GM10266 (cell line): ENCODE results near the gene PRSS2.

Experiments used
- DNase-seq: peaks from one replicate; pipeline ENCODE4 v3.0.0; 2012; ENCODE audit errors: extremely low spot score
- CTCF ChIP-seq: IDR thresholded peaks from 2 replicates; pipeline ENCODE4 v1.5.1; 2012; ENCODE audit warnings: mild to moderate bottlenecking, low read depth; ENCODE audit not compliant: control insufficient read depth, insufficient read depth; ENCODE audit errors: missing control alignments

Gene PRSS2

DNA sequence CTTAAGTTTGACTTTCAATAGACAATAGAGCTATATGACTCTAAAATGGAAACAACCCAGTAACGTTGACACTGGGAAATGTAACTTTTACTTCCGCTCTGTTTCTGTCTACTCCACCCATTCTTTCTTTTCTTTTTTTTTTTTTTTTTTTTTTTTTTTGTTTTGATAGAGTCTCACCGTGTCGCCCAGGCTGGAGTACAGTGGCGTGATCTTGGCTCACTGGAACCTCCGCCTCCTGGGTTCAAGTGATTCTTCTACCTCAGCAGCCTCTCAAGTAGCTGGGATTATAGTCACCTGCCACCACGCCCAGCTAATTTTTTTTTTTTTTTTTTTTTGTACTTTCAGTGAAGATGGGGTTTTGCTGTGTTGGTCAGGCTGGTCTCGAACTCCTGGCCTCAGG is 13.9 kb downstream of the PRSS2 start:
- TF ChIP-seq CTCF: no peak

GRCh38 chr7:142785841-142786250 is 15.1 kb downstream of the PRSS2 start:
- TF ChIP-seq CTCF: no peak
- no peak for DNase-seq

More for the DNA sequence above, 13.9 kb downstream of the PRSS2 start:
- DNase-seq: no peak

DNA sequence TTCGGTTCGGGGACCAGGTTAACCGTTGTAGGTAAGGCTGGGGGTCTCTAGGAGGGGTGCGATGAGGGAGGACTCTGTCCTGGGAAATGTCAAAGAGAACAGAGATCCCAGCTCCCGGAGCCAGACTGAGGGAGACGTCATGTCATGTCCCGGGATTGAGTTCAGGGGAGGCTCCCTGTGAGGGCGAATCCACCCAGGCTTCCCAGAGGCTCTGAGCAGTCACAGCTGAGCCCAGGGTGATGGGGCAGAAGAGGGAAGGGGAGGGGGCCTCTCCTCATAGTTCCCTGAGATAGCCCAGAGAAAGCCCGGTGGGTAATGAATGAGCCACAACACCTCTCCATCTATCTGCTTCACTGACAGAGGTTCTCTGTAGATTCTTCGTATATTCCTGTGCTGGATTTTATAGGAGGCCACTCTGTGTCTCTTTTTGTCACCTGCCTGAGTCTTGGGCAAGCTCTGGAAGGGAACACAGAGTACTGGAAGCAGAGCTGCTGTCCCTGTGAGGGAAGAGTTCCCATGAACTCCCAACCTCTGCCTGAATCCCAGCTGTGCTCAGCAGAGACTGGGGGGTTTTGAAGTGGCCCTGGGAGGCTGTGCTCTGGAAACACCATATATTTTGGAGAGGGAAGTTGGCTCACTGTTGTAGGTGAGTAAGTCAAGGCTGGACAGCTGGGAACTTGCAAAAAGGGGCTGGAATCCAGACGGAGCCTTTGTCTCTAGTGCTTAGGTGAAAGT is 16.4 kb downstream of the PRSS2 start:
- no peak for DNase-seq

GRCh38 chr7:142787783-142788182 is 17.0 kb downstream of the PRSS2 start:
- TF ChIP-seq CTCF: no peak
- DNase-seq: no peak

More for the DNA sequence above, 16.4 kb downstream of the PRSS2 start:
- no peak for TF ChIP-seq CTCF

- no peak for DNase-seq
- no peak for TF ChIP-seq CTCF
Observed at GRCh38 chr7:142788303-142789289, 17.8 kb downstream of the PRSS2 start.

- no peak for DNase-seq
- TF ChIP-seq CTCF: no peak
Observed at GRCh38 chr7:142789441-142789840, 18.7 kb downstream of the PRSS2 start.

DNA sequence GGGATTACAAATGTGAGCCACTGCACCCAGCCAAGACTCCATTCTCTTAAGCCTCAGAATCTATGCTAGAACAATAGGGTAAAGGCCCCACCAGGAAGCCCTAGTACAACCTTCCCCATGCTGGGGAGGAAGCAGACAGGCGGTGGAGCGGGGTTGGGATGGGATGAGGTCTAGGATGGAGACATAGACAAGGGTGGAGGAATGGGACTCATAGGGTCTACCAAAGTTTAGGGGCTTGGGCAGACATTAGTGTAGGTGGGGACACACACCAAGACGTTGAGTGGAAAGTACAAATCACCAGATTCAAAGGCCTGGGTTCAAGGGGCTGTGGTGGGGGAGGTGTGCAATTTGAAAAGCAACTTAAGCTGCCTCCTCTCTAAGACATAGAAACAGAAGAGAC is 19.3 kb downstream of the PRSS2 start:
- DNase-seq: no peak
- TF ChIP-seq CTCF: no peak
